Epithelial cell of esophagus (primary cell): ENCODE measurements around the gene UNC45A.
"Not testable (repeated sequence)": the region's sequence is repeated elsewhere in the genome, so short reads cannot be mapped to it uniquely, and the experiment has no call there.

Source experiments
- DNase-seq: peaks from one replicate; pipeline ENCODE4 v3.0.0; 2010; ENCODE audit warnings: low read depth
- H3K4me3 ChIP-seq: 2 replicates; pipeline ENCODE4 v1.5.1; 2011; ENCODE audit warnings: mild to moderate bottlenecking, low read length, control low read depth
- TF ChIP-seq, protein P1 (sequence below): IDR thresholded peaks from 2 replicates; pipeline ENCODE4 v1.5.1; 2011; ENCODE audit warnings: low read depth, mild to moderate bottlenecking, low read length, control low read depth, inconsistent platforms; ENCODE audit not compliant: insufficient read depth; ENCODE audit errors: missing control alignments

UNC45A gene

DNA sequence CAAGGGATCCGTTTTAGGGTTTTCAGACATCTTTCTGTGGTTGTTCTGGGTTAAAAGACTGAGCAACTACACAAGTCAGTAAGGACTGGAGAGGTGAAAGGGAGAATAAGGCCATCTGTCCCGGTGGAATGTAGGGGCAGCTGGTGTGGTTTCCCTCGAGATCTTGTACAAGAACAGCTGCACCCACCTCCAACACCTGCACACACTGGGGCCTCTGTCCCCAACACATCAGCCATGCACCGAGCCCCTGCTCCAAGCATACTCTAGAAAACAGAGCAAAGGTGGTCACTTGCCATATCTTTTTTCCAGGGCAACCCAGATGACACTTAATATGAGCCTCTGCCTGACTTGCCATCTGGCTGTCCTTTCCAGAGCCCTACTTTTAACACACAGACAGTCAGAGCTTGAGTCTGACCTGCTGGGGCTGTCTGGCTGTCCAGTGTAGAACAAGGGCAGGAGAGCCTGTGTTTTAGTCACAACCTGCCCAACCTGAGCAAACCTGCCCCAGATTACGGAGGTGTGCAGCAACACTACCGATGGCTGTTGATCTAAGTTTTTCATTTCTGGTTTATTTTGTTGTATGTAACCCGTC lies 19.8 kb upstream of the UNC45A start:
- no peak overlapping the region for H3K4me3 ChIP-seq
- TF ChIP-seq, protein P1, sequence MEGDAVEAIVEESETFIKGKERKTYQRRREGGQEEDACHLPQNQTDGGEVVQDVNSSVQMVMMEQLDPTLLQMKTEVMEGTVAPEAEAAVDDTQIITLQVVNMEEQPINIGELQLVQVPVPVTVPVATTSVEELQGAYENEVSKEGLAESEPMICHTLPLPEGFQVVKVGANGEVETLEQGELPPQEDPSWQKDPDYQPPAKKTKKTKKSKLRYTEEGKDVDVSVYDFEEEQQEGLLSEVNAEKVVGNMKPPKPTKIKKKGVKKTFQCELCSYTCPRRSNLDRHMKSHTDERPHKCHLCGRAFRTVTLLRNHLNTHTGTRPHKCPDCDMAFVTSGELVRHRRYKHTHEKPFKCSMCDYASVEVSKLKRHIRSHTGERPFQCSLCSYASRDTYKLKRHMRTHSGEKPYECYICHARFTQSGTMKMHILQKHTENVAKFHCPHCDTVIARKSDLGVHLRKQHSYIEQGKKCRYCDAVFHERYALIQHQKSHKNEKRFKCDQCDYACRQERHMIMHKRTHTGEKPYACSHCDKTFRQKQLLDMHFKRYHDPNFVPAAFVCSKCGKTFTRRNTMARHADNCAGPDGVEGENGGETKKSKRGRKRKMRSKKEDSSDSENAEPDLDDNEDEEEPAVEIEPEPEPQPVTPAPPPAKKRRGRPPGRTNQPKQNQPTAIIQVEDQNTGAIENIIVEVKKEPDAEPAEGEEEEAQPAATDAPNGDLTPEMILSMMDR, result no peak
- DNase-seq, result no peak

DNA sequence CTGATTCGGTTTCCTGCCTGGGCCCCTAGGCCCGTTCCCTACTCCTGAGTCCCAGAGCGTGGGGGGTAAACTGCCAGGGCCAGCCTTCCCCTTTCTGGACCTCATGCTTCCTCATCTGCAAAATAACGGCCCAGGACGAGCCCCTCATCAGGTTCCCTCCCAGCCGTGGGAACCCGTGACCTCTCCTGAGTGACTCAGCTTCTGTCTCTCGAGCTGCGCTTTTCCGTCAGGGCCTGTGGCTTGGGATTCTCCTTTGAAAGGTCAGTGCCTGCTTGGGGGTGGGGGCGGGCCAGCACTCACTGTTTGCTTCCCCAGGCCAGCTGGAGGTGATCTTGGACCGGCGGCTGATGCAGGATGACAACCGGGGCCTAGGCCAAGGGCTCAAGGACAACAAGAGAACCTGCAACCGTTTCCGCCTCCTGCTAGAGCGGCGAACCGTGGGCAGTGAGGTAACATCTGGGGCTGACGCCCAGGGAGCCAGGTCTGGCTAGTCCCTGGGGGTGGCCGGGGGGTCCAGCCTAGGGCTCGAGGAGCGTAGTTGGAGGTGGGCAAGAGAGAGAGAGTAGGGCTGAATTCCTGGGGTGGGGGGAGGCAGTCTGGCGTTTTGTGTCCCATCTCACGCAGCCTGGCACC lies 19.2 kb upstream of the UNC45A start:
- TF ChIP-seq, protein P1, result no peak
- no peak for DNase-seq
- H3K4me3 ChIP-seq, result no peak overlapping the region

DNA sequence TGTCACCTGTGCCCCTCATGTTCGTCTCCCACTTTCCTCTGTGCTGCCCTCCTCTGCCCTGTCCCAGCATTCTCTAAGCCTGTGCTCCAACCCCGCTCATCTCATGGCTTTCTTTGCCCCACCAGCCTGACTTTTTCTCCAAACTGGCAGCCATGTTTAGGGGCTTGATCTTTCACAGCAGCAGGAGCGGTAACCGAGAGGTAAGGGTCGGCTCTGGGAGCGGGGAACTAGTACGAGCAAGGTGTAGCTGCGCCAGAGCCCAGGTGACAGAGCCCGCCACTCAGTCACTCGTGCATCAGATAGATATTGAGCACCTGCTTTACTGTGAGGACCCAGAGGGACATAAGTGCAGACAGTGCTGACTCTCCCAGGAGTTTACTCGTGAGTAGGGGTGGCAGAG lies 18.6 kb upstream of the UNC45A start:
- DNase-seq, result no peak
- TF ChIP-seq, protein P1, result no peak
- no peak overlapping the region for H3K4me3 ChIP-seq

DNA sequence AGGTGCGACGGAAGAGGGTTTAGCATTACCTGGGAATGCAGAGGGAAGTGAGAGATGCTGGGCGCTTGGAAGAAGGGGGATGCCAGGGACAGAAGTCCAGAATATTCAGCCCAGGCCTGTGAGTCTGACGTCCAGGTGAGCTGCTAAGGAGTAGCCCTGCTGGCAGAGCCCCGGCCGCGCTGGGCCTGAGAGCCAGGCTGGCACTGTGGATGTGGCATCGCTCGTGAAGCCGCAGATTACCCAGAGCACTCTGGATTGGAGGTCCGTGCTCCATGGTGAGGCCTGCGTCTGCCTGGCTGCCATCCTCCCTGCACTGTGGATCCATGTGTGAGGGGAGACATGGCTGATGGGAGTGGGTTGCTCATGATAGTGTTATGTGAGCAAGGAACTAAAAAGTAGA lies 17.5 kb upstream of the UNC45A start:
- TF ChIP-seq, protein P1, result no peak
- H3K4me3 ChIP-seq, result no peak overlapping the region
- no peak for DNase-seq

DNA sequence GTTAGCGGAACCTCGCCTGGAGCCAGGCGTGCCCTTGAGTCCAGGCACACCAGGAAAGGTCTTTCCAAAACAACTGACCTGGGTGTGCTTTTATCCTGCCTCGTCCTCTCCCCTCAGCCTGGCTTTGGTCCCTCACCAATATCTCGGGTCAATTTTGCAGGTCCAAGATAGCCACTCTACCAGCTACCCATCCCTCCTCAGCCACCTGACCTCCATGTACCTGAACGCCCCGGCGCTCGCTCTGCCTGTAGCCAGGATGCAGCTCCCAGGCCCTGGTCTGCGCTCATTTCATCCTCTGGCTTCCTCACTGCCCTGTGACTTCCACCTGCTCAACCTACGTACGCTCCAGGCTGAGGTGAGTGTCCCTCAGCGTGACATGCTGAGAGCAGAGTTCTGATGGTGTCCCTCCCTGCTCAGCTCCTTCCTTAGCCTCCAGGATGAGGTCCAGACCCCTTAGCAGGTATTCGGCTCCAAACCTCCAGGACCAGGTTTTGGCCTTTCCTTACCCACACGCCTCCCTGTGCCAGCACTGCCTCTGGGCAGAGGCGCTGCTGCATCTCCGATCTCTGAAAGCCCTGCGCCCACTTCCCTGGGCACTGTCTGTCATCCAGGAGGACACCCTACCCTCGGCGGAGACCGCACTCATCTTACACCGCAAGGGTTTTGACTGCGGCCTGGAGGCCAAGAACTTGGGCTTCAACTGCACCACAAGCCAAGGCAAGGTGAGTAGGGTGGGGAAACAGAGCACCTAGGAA lies 16.9 kb upstream of the UNC45A start:
- TF ChIP-seq, protein P1, result no peak
- no peak for DNase-seq
- no peak overlapping the region for H3K4me3 ChIP-seq

DNA sequence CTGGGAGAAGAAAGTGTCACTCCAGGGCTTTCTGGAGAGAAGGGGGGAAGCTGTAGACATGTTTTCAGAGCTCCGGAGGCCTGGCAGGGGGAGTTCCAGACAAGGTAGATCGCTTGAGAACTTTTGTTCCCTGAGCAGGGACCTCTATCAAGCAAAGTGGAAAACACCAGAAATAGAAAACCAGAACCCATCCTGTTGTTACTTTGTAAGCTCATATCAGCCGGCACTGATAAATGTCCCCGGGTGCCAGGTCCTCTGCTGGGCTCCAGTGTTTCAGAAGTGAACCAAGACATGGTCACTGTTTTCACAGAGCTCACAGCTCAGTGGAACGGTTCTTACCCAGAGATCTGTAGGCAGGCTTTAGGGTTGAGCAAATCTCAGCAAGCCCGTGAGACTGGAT lies 16.2 kb upstream of the UNC45A start:
- no peak for DNase-seq
- TF ChIP-seq, protein P1, result no peak
- H3K4me3 ChIP-seq, result no peak overlapping the region

DNA sequence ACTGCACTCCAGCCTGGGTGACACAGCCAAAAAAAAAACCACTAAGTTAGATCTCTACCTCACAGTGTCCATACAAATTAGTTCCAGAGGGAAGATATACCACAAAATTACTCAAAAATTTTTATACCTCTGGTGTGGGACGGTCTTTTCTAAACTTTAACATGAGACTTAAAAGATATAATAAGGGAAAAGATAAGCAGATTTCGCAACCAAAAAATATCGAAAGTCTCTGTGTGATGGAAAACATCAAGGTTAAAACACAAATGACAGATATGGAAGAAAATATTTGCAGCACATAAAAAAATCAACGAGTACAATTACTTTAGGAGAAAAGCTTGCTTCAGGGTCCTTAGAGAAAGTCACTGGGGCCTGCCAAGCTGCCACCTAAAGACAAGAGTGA lies 13.2 kb upstream of the UNC45A start:
- DNase-seq, result no peak
- H3K4me3 ChIP-seq, result no peak overlapping the region
- TF ChIP-seq, protein P1, result no peak

DNA sequence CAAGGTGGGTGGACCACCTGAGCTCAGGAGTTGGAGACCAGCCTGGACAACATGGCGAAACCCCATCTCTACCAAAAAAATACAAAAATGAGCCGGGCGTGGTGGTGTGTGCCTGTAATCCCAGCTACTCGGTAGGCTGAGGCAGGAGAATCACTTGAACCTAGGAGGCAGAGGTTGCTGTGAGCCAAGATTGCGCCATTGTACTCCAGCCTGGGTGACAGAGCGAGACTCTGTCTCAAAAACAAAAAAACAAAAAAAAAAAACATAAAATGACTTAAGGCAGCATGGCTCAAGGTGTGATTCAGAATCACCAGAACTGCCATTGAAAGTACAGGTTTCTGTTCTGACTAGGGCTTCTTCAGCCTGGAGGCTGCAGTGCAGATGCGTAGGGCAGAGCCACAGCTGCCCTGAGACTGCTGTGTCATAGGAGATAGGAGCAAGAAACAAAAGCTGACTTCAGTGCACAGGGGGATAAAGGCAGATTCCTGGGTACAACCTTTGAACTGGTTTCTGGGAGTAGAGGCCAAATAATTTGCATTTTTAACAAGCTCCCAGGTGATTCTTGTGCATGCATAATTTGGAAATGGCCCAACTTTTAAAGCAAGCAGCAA lies 12.3 kb upstream of the UNC45A start:
- not testable (repeated sequence) for H3K4me3 ChIP-seq
- DNase-seq, result peak; percentile 35
